MM.1S (cell line): Measurements from ENCODE around the gene RNASEH1.

Experiments used
- CTCF ChIP-seq: fragments of 300-600 bp; sonication (generic); IDR thresholded peaks from 2 replicates; pipeline ENCODE4 v1.5.1; 2016; ENCODE audit warnings: antibody characterized with exemption, low read length, mixed read lengths
- EZH2 ChIP-seq: fragments of 300-600 bp; sonication (generic); optimal IDR thresholded peaks from 2 replicates; pipeline ENCODE3; 2017; ENCODE audit warnings: low read depth, mild to moderate bottlenecking, antibody characterized with exemption, low read length, mixed read lengths
- EZH2phosphoT487 ChIP-seq: fragments of 300-600 bp; sonication (generic); IDR thresholded peaks from 2 replicates; pipeline ENCODE4 v1.6.1; 2018; ENCODE audit warnings: antibody characterized with exemption, low read length

- no peak for TF ChIP-seq CTCF
- no peak for TF ChIP-seq EZH2phosphoT487
- TF ChIP-seq EZH2: no peak
These were observed 35.1 kb downstream of the RNASEH1 start for GRCh38 chr2:3522961-3523421.
